OCI-LY7 (cell line): ENCODE data around the gene PHACTR3.

Experiments
- CTCF ChIP-seq: fragments of 200-600 bp; sonication (generic); conservative IDR thresholded peaks from 2 replicates; pipeline ENCODE4 v1.5.1; 2014; ENCODE audit warnings: mild to moderate bottlenecking, antibody characterized with exemption, low read length, moderate library complexity, mixed read lengths
- EZH2phosphoT487 ChIP-seq: fragments of 200-600 bp; sonication (generic); IDR thresholded peaks from 2 replicates; pipeline ENCODE4 v1.6.1; 2018; ENCODE audit warnings: low read depth, borderline replicate concordance, mild to moderate bottlenecking, mixed run types, antibody characterized with exemption, low read length, moderate library complexity, mixed read lengths

- TF ChIP-seq CTCF, result no peak
- no peak for TF ChIP-seq EZH2phosphoT487
These were observed 23.8 kb downstream of the PHACTR3 start for GRCh38 chr20:59628171-59628570.
